HS-5 (cell line): Measurements from ENCODE around the gene SAMD8.
"Not testable (repeated sequence)": the region's sequence is repeated elsewhere in the genome, so short reads cannot be mapped to it uniquely, and the experiment has no call there.

ENCODE experiments used
- DNase-seq: peaks from one replicate; pipeline ENCODE4 v3.0.0-alpha.2; 2012; ENCODE audit warnings: low read depth

The SAMD8 gene

GRCh38 chr10:75195035-75195763 is 83.7 kb downstream of the SAMD8 start:
- no peak for DNase-seq

DNA sequence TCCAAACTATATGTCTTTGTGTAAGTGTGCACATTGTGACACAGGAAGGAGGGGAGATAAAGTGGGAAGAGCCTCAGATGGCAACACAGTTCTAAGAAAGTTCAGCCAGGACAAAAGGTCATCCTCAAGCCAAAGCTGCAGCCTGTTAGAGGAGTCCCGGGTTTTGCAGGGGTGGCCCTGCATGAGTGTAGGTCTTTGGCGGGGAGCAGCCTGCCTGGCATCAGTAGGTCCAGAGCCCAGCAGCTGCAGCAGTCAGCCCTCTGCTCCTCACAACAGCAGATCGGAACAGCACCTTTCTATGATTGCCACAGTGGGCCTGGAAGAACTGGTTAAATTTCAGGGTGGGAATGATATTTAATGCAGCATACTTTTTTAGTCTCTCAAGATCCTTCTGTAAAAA is 85.6 kb downstream of the SAMD8 start:
- no peak for DNase-seq

DNA sequence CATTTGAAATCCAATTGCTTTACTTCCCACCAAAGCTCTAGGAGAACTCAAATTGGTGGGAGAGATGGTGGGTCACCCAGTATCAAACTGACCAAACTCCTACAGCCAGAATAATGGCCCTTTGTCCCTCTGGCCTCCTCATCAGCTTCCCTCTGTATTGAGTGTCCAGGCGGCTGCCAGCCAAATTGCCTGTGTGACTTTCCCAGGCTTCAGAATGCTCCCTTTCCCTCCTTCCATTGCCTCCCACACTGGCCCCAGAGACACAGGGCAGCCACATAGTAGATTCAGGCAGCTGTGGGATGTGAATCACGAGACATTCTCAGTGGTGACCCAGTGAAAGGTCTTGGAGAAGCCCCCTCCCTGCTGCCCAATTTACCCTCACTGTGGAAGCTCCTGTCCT is 86.5 kb downstream of the SAMD8 start:
- no peak for DNase-seq

- not testable (repeated sequence) for DNase-seq
Observed at GRCh38 chr10:75199949-75200348, 88.5 kb downstream of the SAMD8 start.

DNA sequence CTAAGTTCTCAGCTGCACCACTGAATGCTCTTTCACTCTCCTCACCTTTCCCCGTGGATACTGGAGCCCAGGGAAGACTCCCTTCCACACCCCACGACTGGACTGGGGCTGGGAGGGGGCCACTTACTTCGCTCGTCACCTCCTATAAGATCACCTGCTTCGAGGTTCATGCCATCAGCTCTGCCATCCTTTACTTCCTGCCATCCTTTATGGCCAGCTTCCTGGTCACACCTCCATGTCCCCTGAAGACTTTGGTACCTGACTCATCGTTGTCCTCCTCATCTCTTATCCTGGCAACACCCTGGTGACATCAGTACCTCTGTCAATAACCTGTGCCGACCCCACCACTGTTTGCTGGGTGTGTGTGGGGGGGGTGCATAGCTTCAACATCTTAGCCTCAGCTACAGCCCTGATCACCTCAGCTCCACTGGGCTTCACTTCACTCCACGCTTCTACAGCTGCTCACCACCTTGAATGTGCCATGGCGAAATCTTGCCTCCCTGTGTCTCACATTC is 90.4 kb downstream of the SAMD8 start:
- no peak for DNase-seq

DNA sequence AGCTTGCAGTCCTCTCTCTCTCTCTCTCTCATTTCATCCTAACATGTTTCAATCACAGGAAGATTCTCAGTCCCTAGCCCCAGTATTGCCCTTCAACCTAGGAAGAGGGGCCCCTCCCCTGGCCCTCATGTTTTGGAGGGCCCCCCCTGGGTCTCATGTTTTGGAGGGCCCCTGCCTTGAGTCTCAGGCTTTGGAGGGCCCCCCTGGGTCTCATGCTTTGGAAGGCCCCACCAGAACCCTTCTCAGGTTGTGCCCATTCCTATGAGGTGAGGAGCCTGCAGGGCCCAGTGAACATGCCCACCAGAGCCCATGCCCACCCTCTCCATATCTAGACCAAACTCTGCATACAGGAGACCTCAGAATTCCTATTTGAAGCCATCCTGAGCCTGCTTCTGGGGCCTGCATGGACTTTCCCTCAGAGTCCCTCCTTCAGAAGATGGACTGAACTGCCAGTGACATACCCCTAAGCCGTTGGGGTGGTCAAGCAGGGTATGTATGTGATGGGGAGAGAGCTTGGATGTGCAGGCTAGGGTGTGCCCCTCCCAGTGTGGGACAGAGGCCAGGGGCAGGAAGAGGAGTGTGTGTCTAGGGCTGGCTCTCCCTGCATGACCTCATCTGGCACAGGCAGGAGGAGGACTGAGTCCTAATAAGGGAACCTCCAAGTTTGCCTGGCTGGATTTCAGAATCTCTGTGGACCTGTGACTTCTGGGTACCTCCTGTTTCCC is 91.0 kb downstream of the SAMD8 start:
- DNase-seq = no peak

GRCh38 chr10:75203046-75203620 is 91.7 kb downstream of the SAMD8 start:
- DNase-seq = not testable (repeated sequence)

- no peak for DNase-seq
Observed at GRCh38 chr10:75203724-75204123, 92.3 kb downstream of the SAMD8 start.

DNA sequence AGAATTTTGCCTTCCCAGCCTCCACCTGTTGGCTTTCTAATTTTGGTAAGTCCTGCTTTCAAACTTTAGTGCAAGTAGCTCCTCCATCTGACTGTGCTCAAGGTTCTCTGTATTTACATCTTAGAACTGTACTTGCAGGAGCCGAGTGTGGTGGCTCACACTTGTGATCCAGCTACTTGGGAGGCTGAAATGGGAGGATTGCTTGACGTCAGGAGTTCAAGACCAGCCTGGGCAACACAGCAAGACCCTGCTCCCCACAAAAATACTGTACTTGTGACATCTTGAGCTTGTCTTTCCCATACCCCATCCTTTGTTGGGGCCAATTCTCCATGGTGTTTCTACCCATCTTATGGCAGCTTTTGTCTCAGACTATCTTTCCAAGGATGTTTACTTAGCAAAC is 94.5 kb downstream of the SAMD8 start:
- no peak for DNase-seq

- not testable (repeated sequence) for DNase-seq
Observed at GRCh38 chr10:75206638-75207037, 95.2 kb downstream of the SAMD8 start.

- no peak for DNase-seq
Observed at GRCh38 chr10:75207079-75207856, 95.8 kb downstream of the SAMD8 start.

- DNase-seq = no peak
Observed at GRCh38 chr10:75207857-75208144, 96.3 kb downstream of the SAMD8 start.

GRCh38 chr10:75208181-75208580 is 96.7 kb downstream of the SAMD8 start:
- no peak for DNase-seq

DNA sequence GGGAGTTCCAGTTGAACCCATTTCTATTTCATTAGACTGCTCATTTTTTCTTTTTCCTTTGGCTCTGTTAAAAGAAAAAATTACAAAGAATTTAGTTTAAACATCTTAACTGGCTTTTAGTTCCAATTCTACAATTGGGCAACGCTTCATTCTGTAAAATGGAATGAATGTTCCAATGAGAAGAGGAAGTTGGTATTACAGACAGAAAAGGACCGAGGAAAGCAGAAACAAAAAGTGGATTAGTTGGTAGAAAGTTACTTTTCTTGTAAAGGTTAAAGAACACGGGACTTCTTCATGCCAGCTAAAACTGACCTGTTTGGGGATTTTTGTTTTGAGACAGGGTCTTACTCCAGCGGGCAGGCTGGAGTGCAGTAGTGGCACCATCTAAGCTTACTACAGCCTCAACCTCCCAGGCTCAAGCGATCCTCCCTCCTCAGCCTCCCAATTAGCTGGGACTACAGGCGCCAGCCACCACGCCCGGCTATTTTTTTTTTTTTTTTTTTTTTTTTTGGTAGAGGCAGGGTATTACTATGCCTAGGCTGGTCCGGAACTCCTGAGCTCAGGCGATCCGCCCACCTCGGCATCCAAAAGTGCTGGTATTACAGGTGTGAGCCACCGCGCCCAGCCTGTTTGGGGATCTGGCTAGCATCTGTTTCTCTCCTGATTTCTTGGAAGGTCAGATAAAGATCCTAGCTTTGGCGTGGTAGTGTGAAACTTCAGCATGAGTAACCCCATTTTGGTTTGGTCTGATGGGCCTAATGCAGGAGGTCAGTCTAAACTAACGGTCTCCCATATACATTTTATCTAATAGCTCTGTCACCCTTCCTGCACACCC is 97.8 kb downstream of the SAMD8 start:
- DNase-seq = no peak

- no peak for DNase-seq
Observed at GRCh38 chr10:75209921-75210281, 98.4 kb downstream of the SAMD8 start.

GRCh38 chr10:75210282-75211006 is 99.0 kb downstream of the SAMD8 start, which contains the start of gene VDAC2:
TSS of gene VDAC2 (plus strand) at chr10:75210796. CDS start at chr10:75211159, 363 bp downstream.
- DNase-seq = peak; percentile 64

GRCh38 chr10:75211007-75211691 is 99.7 kb downstream of the SAMD8 start:
- no peak for DNase-seq

- no peak for DNase-seq
Observed at GRCh38 chr10:75212343-75212742, 100.9 kb downstream of the SAMD8 start.

DNA sequence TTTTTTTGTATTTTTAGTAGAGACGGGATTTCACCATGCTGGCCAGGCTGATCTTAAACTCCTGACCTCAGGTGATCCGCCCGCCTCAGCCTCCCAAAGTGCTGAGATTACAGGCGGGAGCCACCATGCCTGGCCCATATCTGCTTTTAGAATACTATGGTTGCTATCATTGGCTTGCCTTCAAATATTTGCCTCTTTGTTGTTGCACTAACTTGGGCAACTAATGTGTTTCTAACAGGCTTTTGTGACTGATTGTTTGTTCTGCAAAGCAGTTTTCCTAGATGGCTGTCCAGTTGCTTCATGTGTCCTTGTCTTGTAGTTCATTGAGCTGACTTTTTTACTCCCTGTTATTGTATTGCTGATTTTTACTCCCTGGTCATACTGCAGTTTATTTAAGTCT is 108.8 kb downstream of the SAMD8 start:
- DNase-seq = no peak

- DNase-seq = not testable (repeated sequence)
Observed at GRCh38 chr10:75221492-75221891, 110.0 kb downstream of the SAMD8 start.
